ENCODE measurements around the gene DZIP1L.
"Not testable (repeated sequence)": the region's sequence is repeated elsewhere in the genome, so short reads cannot be mapped to it uniquely, and the experiment has no call there.

The DZIP1L gene

GRCh38 chr3:138114431-138114918 is 933 bp downstream of the DZIP1L start:
- DNase-seq (ENCODE audit: low spot score): peak; percentile 33

GRCh38 chr3:138113326-138113725 is 2.1 kb downstream of the DZIP1L start:
- peak; percentile 5 for DNase-seq (ENCODE audit: low spot score)

- DNase-seq (ENCODE audit: low spot score): no peak
Observed at GRCh38 chr3:138112362-138112761, 3.0 kb downstream of the DZIP1L start.

- DNase-seq (ENCODE audit: low spot score): no peak
Observed at GRCh38 chr3:138105598-138105997, 9.8 kb downstream of the DZIP1L start.

GRCh38 chr3:138103466-138103865 is 11.9 kb downstream of the DZIP1L start:
- no peak for DNase-seq (ENCODE audit: low spot score)

GRCh38 chr3:138101351-138101940 is 14.0 kb downstream of the DZIP1L start:
- peak; percentile 19 for DNase-seq (ENCODE audit: low spot score)

- no peak for DNase-seq (ENCODE audit: low spot score)
Observed at GRCh38 chr3:138099417-138099816, 16.0 kb downstream of the DZIP1L start.

- no peak for DNase-seq (ENCODE audit: low spot score)
Observed at GRCh38 chr3:138097192-138098172, 17.9 kb downstream of the DZIP1L start.

- no peak for DNase-seq (ENCODE audit: low spot score)
Observed at GRCh38 chr3:138093721-138094120, 21.7 kb downstream of the DZIP1L start.

GRCh38 chr3:138092023-138092422 is 23.4 kb downstream of the DZIP1L start:
- no peak for DNase-seq (ENCODE audit: low spot score)

- DNase-seq (ENCODE audit: low spot score): no peak
Observed at GRCh38 chr3:138089091-138089490, 26.3 kb downstream of the DZIP1L start.

GRCh38 chr3:138085745-138086144 is 29.7 kb downstream of the DZIP1L start:
- not testable (repeated sequence) for DNase-seq (ENCODE audit: low spot score)

- DNase-seq (ENCODE audit: low spot score): no peak
Observed at GRCh38 chr3:138084196-138084595, 31.2 kb downstream of the DZIP1L start.

- no peak for DNase-seq (ENCODE audit: low spot score)
Observed at GRCh38 chr3:138082992-138083386, 32.4 kb downstream of the DZIP1L start.

- no peak for DNase-seq (ENCODE audit: low spot score)
Observed at GRCh38 chr3:138082085-138082991, 33.1 kb downstream of the DZIP1L start.

GRCh38 chr3:138081371-138082084 is 33.9 kb downstream of the DZIP1L start:
- DNase-seq (ENCODE audit: low spot score): no peak

GRCh38 chr3:138079901-138080300 is 35.5 kb downstream of the DZIP1L start:
- no peak for DNase-seq (ENCODE audit: low spot score)

- DNase-seq (ENCODE audit: low spot score): no peak
Observed at GRCh38 chr3:138078901-138079344, 36.5 kb downstream of the DZIP1L start.

- DNase-seq (ENCODE audit: low spot score): no peak
Observed at GRCh38 chr3:138078096-138078495, 37.3 kb downstream of the DZIP1L start.

GRCh38 chr3:138072796-138073195 is 42.6 kb downstream of the DZIP1L start:
- no peak for DNase-seq (ENCODE audit: low spot score)

GRCh38 chr3:138070006-138070405 is 45.4 kb downstream of the DZIP1L start:
- no peak for DNase-seq (ENCODE audit: low spot score)

Measured in cerebellar cortex (tissue), 1 donor.